Thymus (tissue), 11 donors: ENCODE measurements around the gene PERM1. TPM values are rescaled to one million over a fixed set of nuclear protein-coding genes. Genes with fewer than 3 reads are reported as not detected.
A peak's percentile ranks its signal among the peaks of the same experiment; 100 is the strongest.

Experiments
- DNase-seq, 9 donors: peaks; one replicate each; pipeline ENCODE4 v3.0.0-alpha.2; 2013; ENCODE audit warnings: low spot score in 9 of 9, low read depth in 6 of 9, missing footprints in 1 of 9
- H3K27ac ChIP-seq, 2 donors: one replicate each; pipeline ENCODE4 v1.5.1; 2013; ENCODE audit warnings: control low read depth in 1 of 2, low read depth in 1 of 2, low read length in 1 of 2, mild to moderate bottlenecking in 1 of 2, moderate library complexity in 1 of 2
- H3K27me3 ChIP-seq, 2 donors: one replicate each; pipeline ENCODE4 v1.5.1; 2013; ENCODE audit warnings: low read length in 1 of 2; ENCODE audit not compliant: control insufficient read depth in 2 of 2, insufficient read depth in 1 of 2
- H3K36me3 ChIP-seq, 2 donors: one replicate each; pipeline ENCODE4 v1.5.1; 2013; ENCODE audit warnings: low read length in 1 of 2, mild to moderate bottlenecking in 1 of 2, moderate library complexity in 1 of 2; ENCODE audit not compliant: control insufficient read depth in 2 of 2, insufficient read depth in 2 of 2
- H3K4me1 ChIP-seq, 2 donors: one replicate each; pipeline ENCODE4 v1.5.1; 2013; ENCODE audit warnings: low read length in 2 of 2; ENCODE audit not compliant: control insufficient read depth in 2 of 2, insufficient read depth in 2 of 2
- H3K4me3 ChIP-seq, 2 donors: one replicate each; pipeline ENCODE4 v1.5.1; 2013; ENCODE audit warnings: low read length in 2 of 2, control low read depth in 1 of 2, mild to moderate bottlenecking in 1 of 2
- H3K9me3 ChIP-seq, 2 donors: one replicate each; pipeline ENCODE4 v1.5.1; 2013; ENCODE audit warnings: low read length in 1 of 2, mild to moderate bottlenecking in 1 of 2; ENCODE audit not compliant: control insufficient read depth in 2 of 2, insufficient read depth in 1 of 2
- WGBS: extraction: QIAGEN DNeasy Blood & Tissue Kit; methylation state at CpG from one replicate; pipeline ENCODE4 v1.1.7; 2013; 5-methylcytosine and 5-hydroxymethylcytosine counted together
- polyA plus RNA-seq: library from polyadenylated mRNA; stranded (reverse); fragments of 200-250 nt; gene quantifications from one replicate; pipeline ENCODE4 v1.2.3, GENCODE V29; 2013
- total RNA-seq: library from RNA; stranded (reverse); fragments of 120-200 nt; gene quantifications from one replicate; pipeline ENCODE4 v1.2.4, GENCODE V29; 2013
- donor health status: healthy.

PERM1 gene
- total and polyA plus RNA-seq, 2 donors, result 0.05 to 0.59 TPM

- H3K36me3 ChIP-seq, result no peaks in the 10 kb centered on the region
- peaks cover 17 to 53% of the 10 kb centered on the region in 2 donors for H3K27me3 ChIP-seq
- H3K4me3 ChIP-seq, result no peak overlapping the region
- DNase-seq, result no peak
- H3K9me3 ChIP-seq, result no peaks in the 10 kb centered on the region
- H3K27ac ChIP-seq, result no peak overlapping the region
- peaks cover 11 to 24% of the 10 kb centered on the region in 2 donors for H3K4me1 ChIP-seq
- 94% methylated on average over 37 of the region's 37 CpGs for WGBS
Observed at GRCh38 chr1:1006305-1007159, 24.6 kb upstream of the PERM1 start.

GRCh38 chr1:1005774-1006304 lies 23.9 kb upstream of the PERM1 start:
- peaks cover 16 to 30% of the 10 kb centered on the region in 2 donors for H3K4me1 ChIP-seq
- peaks cover 24 to 59% of the 10 kb centered on the region in 2 donors for H3K27me3 ChIP-seq
- H3K36me3 ChIP-seq, result no peaks in the 10 kb centered on the region
- 89% methylated on average over 23 of the region's 23 CpGs for WGBS
- no peak overlapping the region for H3K27ac ChIP-seq
- H3K9me3 ChIP-seq, result peaks cover 0 to under 1% of the 10 kb centered on the region in 2 donors
- DNase-seq, result no peak
- no peak overlapping the region for H3K4me3 ChIP-seq

GRCh38 chr1:1004780-1005697 lies 23.1 kb upstream of the PERM1 start:
- no peak for DNase-seq
- WGBS, result 9% methylated on average over 21 of the region's 21 CpGs
- Histone ChIP-seq H3K27ac (no peak overlapping the region), H3K9me3 (peaks cover 0 to 1% of the 10 kb centered on the region in 2 donors), H3K27me3 (peaks cover 32 to 66% of the 10 kb centered on the region in 2 donors), H3K4me3 (no peak overlapping the region), H3K36me3 (no peaks in the 10 kb centered on the region), H3K4me1 (peaks cover 20 to 37% of the 10 kb centered on the region in 2 donors)

GRCh38 chr1:1004420-1004779 lies 22.5 kb upstream of the PERM1 start:
- Histone ChIP-seq H3K36me3 (no peaks in the 10 kb centered on the region), H3K27me3 (peaks cover 33 to 69% of the 10 kb centered on the region in 2 donors), H3K27ac (no peak overlapping the region), H3K9me3 (peaks cover 0 to 1% of the 10 kb centered on the region in 2 donors), H3K4me3 (no peak overlapping the region), H3K4me1 (peaks cover 24 to 39% of the 10 kb centered on the region in 2 donors)
- DNase-seq, result no peak
- 33% methylated on average over 7 of the region's 7 CpGs for WGBS

- WGBS, result 91% methylated on average over 22 of the region's 22 CpGs
- no peaks in the 10 kb centered on the region for H3K36me3 ChIP-seq
- no peak overlapping the region for H3K4me3 ChIP-seq
- peaks cover 0 to 1% of the 10 kb centered on the region in 2 donors for H3K9me3 ChIP-seq
- H3K27me3 ChIP-seq, result peaks cover 37 to 73% of the 10 kb centered on the region in 2 donors
- peaks cover 30 to 39% of the 10 kb centered on the region in 2 donors for H3K4me1 ChIP-seq
- no peak overlapping the region for H3K27ac ChIP-seq
- no peak for DNase-seq
Observed at GRCh38 chr1:1003618-1004419, 21.9 kb upstream of the PERM1 start.

- 3% methylated on average over 58 of the region's 58 CpGs for WGBS
- DNase-seq, result no peak
- peak overlapping the region; percentile 53 to 63 for H3K4me3 ChIP-seq
- H3K9me3 ChIP-seq, result peaks cover 1 to 4% of the 10 kb centered on the region in 2 donors
- peaks cover 0 to 4% of the 10 kb centered on the region in 2 donors for H3K36me3 ChIP-seq
- peaks cover 35 to 61% of the 10 kb centered on the region in 2 donors for H3K4me1 ChIP-seq
- H3K27me3 ChIP-seq, result peaks cover 47 to 87% of the 10 kb centered on the region in 2 donors
- H3K27ac ChIP-seq, result peak overlapping the region; percentile 42 to 62
Observed at GRCh38 chr1:1001057-1001783, 19.3 kb upstream of the PERM1 start.

- Histone ChIP-seq H3K27me3 (peaks cover 49 to 87% of the 10 kb centered on the region in 2 donors), H3K4me1 (peaks cover 38 to 64% of the 10 kb centered on the region in 2 donors), H3K9me3 (peaks cover 1 to 4% of the 10 kb centered on the region in 2 donors), H3K4me3 (peak overlapping the region; percentile 53 to 63), H3K27ac (peak overlapping the region; percentile 64 to 88), H3K36me3 (peaks cover 0 to 4% of the 10 kb centered on the region in 2 donors)
- peak in 2 of 9 donors; percentile 65 to 70 for DNase-seq
- WGBS, result 1% methylated on average over 75 of the region's 75 CpGs
Observed at GRCh38 chr1:1000357-1001056, 18.6 kb upstream of the PERM1 start.
